ENCODE measurements around the gene IRX1.

DNA sequence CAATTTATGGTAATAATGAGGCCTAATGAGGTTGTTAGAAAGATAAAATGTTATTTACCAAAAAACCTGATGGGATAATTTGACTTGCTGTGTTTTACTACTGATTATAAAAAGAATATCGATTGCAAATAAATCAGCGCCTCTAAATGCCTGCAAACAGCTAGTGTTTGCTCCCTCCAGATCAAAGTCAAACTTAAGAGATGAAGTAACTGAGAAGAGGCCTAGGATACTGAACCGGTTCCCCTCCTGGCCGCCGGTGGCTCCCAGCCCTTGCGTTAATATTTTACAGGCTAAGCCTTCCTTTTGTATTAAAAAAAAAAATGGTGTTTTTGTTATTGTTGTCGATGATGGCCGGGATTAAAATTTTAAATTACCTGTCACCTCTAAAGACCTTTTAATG is 2.6 kb downstream of the IRX1 start:
- TF ChIP-seq POLR2AphosphoS5 (IDR thresholded peaks at IDR 0.05) = no peak
- no peak for TF ChIP-seq POLR2A (IDR thresholded peaks at IDR 0.05)
- TF ChIP-seq, protein P1, sequence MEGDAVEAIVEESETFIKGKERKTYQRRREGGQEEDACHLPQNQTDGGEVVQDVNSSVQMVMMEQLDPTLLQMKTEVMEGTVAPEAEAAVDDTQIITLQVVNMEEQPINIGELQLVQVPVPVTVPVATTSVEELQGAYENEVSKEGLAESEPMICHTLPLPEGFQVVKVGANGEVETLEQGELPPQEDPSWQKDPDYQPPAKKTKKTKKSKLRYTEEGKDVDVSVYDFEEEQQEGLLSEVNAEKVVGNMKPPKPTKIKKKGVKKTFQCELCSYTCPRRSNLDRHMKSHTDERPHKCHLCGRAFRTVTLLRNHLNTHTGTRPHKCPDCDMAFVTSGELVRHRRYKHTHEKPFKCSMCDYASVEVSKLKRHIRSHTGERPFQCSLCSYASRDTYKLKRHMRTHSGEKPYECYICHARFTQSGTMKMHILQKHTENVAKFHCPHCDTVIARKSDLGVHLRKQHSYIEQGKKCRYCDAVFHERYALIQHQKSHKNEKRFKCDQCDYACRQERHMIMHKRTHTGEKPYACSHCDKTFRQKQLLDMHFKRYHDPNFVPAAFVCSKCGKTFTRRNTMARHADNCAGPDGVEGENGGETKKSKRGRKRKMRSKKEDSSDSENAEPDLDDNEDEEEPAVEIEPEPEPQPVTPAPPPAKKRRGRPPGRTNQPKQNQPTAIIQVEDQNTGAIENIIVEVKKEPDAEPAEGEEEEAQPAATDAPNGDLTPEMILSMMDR (IDR thresholded peaks at IDR 0.05) = no peak

All from upper lobe of left lung (tissue), 4 donors.